Keratinocyte (primary cell): Measurements from ENCODE around the gene ATP5ME.

Experiments
- EZH2 ChIP-seq: IDR thresholded peaks from one replicate; pipeline ENCODE4 v1.6.1; 2012; ENCODE audit warnings: inconsistent platforms, mild to moderate bottlenecking, low read length, moderate library complexity
- TF ChIP-seq, protein P1 (sequence below), 3 experiments: IDR thresholded peaks in 1 of 3; conservative IDR thresholded peaks in 1 of 3; optimal IDR thresholded peaks in 1 of 3; 2 replicates in 2 of 3; 3 replicates in 1 of 3; pipeline versions ENCODE3 to v1.5.1; 2011; ENCODE audit warnings: low read length in 3 of 3, mild to moderate bottlenecking in 3 of 3, moderate library complexity in 2 of 3, control low read depth in 1 of 3, inconsistent platforms in 1 of 3; ENCODE audit not compliant: insufficient read depth in 2 of 3; ENCODE audit errors: extremely low read depth in 1 of 3

DNA sequence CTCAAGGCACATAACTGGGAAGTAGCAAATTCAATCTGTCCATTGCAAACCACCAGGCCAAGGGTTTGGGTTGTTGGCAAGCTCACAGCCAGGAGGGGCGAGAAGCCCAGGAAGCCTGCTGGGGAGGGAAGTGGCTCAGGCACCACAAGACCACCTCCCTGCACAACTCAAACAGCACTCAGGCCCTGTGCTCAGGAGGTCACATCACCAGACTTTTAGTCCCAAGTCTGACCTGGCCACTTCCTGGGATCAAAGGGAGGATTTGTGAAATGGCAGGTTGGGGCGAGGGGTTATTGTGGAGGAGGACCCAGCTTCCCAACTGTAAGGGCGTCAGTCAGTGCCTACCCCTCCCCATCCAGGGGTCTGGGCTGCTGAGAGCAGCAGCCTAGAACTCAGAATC, 2.3 kb downstream of the ATP5ME start:
- TF ChIP-seq EZH2: no peak
- TF ChIP-seq, protein P1, sequence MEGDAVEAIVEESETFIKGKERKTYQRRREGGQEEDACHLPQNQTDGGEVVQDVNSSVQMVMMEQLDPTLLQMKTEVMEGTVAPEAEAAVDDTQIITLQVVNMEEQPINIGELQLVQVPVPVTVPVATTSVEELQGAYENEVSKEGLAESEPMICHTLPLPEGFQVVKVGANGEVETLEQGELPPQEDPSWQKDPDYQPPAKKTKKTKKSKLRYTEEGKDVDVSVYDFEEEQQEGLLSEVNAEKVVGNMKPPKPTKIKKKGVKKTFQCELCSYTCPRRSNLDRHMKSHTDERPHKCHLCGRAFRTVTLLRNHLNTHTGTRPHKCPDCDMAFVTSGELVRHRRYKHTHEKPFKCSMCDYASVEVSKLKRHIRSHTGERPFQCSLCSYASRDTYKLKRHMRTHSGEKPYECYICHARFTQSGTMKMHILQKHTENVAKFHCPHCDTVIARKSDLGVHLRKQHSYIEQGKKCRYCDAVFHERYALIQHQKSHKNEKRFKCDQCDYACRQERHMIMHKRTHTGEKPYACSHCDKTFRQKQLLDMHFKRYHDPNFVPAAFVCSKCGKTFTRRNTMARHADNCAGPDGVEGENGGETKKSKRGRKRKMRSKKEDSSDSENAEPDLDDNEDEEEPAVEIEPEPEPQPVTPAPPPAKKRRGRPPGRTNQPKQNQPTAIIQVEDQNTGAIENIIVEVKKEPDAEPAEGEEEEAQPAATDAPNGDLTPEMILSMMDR (optimal IDR thresholded peaks at IDR 0.05 in 1 of 3, IDR thresholded peaks at IDR 0.05 in 1 of 3, conservative IDR thresholded peaks at IDR 0.05 in 1 of 3; ENCODE audit: extremely low read depth in 1 of 3, insufficient read depth in 2 of 3, low read length in 3 of 3): no peak
